GM12878 (cell line): ENCODE measurements around the gene SOCS6. TPM values are rescaled to one million over a fixed set of nuclear protein-coding genes. Genes with fewer than 3 reads are reported as not detected.

ENCODE experiments used
- ATAC-seq: fragments of 200-7000 bp; cut with Tn5 transposase; 3 replicates; pipeline ENCODE4 v1.9.1; 2020; ENCODE audit warnings: mild to moderate bottlenecking, moderate library complexity
- BruUV-seq: library from RNA; stranded (reverse); fragments of 400-500 nt; replicated peaks from 2 replicates; lab custom pipeline; 2021; lab: Mats Ljungman, UMichigan
- CTCF ChIA-PET: fragments of 300-600 bp; sonication (Branson Sonifier 250); formaldehyde crosslinking; extraction: SDS; loops from one replicate; lab custom pipeline; 2021; ENCODE audit warnings: inconsistent platforms; lab: Yijun Ruan, JAX
- POLR2A ChIA-PET: fragments of 350-600 bp; formaldehyde crosslinking; extraction: SDS; loops from one replicate; lab custom pipeline; 2021; ENCODE audit warnings: inconsistent platforms; lab: Charles Lee
- RAD21 ChIA-PET: fragments of 300-600 bp; sonication (Branson Sonifier 250); formaldehyde crosslinking; loops from one replicate; lab custom pipeline; 2023; ENCODE audit warnings: antibody characterized with exemption; ENCODE audit not compliant: unreplicated experiment; lab: Charles Lee
- SMC1A ChIA-PET: fragments of 300-600 bp; sonication (Branson Sonifier 250); formaldehyde crosslinking; loops from one replicate; lab custom pipeline; 2023; ENCODE audit not compliant: unreplicated experiment, uncharacterized antibody; lab: Charles Lee
- DNase-seq: peaks from one replicate; pipeline ENCODE4 v3.0.0-alpha.2; 2011; ENCODE audit warnings: low read depth, low spot score
- FAIRE-seq: peaks from 3 replicates; lab custom pipeline; 2011; peaks lifted over from hg19 to GRCh38; lab: Jason Lieb, UNC
- H2AFZ ChIP-seq: 2 replicates; pipeline ENCODE4 v1.6.0; 2011; ENCODE audit warnings: low read depth, low read length, control low read depth; ENCODE audit not compliant: control insufficient read depth
- H3K27ac ChIP-seq: 2 replicates; pipeline ENCODE4 v1.5.1; 2011; ENCODE audit warnings: control low read depth; ENCODE audit not compliant: control insufficient read depth, insufficient read depth
- H3K27me3 ChIP-seq, 2 experiments: replicated peaks in 1 of 2; 2 replicates each; pipeline versions ENCODE4 v1.6.0 to v1.6.1; 2011; ENCODE audit warnings: low read length in 1 of 2; ENCODE audit not compliant: control insufficient read depth in 2 of 2, insufficient read depth in 2 of 2
- H3K36me3 ChIP-seq, 2 experiments: 2 replicates each; pipeline ENCODE4 v1.5.1; 2011; ENCODE audit warnings: low read length in 1 of 2; ENCODE audit not compliant: control insufficient read depth in 2 of 2, insufficient read depth in 2 of 2
- H3K4me1 ChIP-seq: 2 replicates; pipeline ENCODE4 v1.6.1; 2011; ENCODE audit warnings: mild to moderate bottlenecking, low read length, moderate library complexity, mixed read lengths; ENCODE audit not compliant: control insufficient read depth, insufficient read depth
- H3K4me2 ChIP-seq: 2 replicates; pipeline ENCODE4 v1.6.0; 2011; ENCODE audit warnings: control low read depth; ENCODE audit not compliant: control insufficient read depth, insufficient read depth
- H3K4me3 ChIP-seq: fragments of 200-600 bp; sonication (generic); 2 replicates; pipeline ENCODE4 v1.5.1; 2016
- H3K79me2 ChIP-seq: 2 replicates; pipeline ENCODE4 v1.6.0; 2011; ENCODE audit warnings: low read length; ENCODE audit not compliant: control insufficient read depth, insufficient read depth
- H3K9ac ChIP-seq: 2 replicates; pipeline ENCODE4 v1.8.0; 2011; ENCODE audit warnings: low read length, control low read depth, mixed read lengths; ENCODE audit not compliant: control insufficient read depth, insufficient read depth
- H3K9me3 ChIP-seq: replicated peaks from 3 replicates; pipeline ENCODE4 v1.5.1; 2011; ENCODE audit warnings: mild to moderate bottlenecking, low read length; ENCODE audit not compliant: control insufficient read depth, insufficient read depth
- H4K20me1 ChIP-seq: 2 replicates; pipeline ENCODE4 v1.6.0; 2011; ENCODE audit not compliant: control insufficient read depth, insufficient read depth
- KLF5 ChIP-seq: fragments of 450-650 bp; IDR thresholded peaks from 2 replicates; pipeline ENCODE4 v1.6.1; 2014; ENCODE audit warnings: mild to moderate bottlenecking; ENCODE audit not compliant: partially characterized antibody
- NRF1 ChIP-seq: conservative IDR thresholded peaks from 2 replicates; pipeline ENCODE4 v1.6.1; 2011; ENCODE audit warnings: mild to moderate bottlenecking, low read depth, low read length, improper control_type of control experiment
- RBBP5 ChIP-seq: fragments of 200-600 bp; sonication (generic); conservative IDR thresholded peaks from 2 replicates; pipeline ENCODE4 v1.6.1; 2016
- RFX5 ChIP-seq: IDR thresholded peaks from 2 replicates; pipeline ENCODE4 v1.6.1; 2011; ENCODE audit warnings: low read depth, low read length, improper control_type of control experiment
- SRF ChIP-seq, 2 experiments: IDR thresholded peaks; 2 replicates each; pipeline ENCODE4 v1.6.1; 2011; ENCODE audit warnings: low read depth in 2 of 2, low read length in 2 of 2, mild to moderate bottlenecking in 1 of 2, moderate library complexity in 1 of 2
- WGBS: methylation state at CpG from one replicate; pipeline ENCODE4 v1.1.6; 2016; ENCODE audit warnings: low lambda C conversion rate; ENCODE audit not compliant: insufficient replicate concordance, insufficient coverage; ENCODE audit errors: missing lambda C conversion rate; 5-methylcytosine and 5-hydroxymethylcytosine counted together
- in situ Hi-C: fragments of 300-500 bp; cut with MboI; formaldehyde crosslinking; loops from 9 replicates; pipeline ENCODE4 v1.14.3; 2018; ENCODE audit warnings: mixed read lengths
- intact Hi-C: fragments of 100-400 bp; cut with micrococcal nuclease; formaldehyde crosslinking; loops from one replicate; pipeline ENCODE4 v1.14.2; 2022; ENCODE audit not compliant: unreplicated experiment
- polyA plus RNA-seq, 11 experiments: library from polyadenylated mRNA; depleted of rRNA in 4 of 11; unstranded in 6 of 11; stranded (reverse) in 5 of 11; fragments of >200 nt; fragmentation: Nextera tagmentation in 4 of 11; fragmentation: Illumina TruSeq in 1 of 11; extraction: Ambion mirVana in 4 of 11; extraction: Trizol in 1 of 11; gene quantifications; 1 replicate in 1 of 11; 2 replicates in 10 of 11; pipeline versions ENCODE4 v1.2.1 to v1.2.3, GENCODE V29; 2011 to 2016; ENCODE audit warnings: inconsistent platforms in 2 of 11, missing spikeins in 2 of 11, low read depth in 1 of 11
- total RNA-seq, 4 experiments: library from RNA; depleted of rRNA in 3 of 4; stranded (reverse); fragments of >200 nt in 3 of 4; fragmentation: Illumina TruSeq in 1 of 4; extraction: Trizol in 1 of 4; gene quantifications; 2 replicates each; pipeline versions ENCODE4 v1.2.1 to v1.2.3, GENCODE V29; 2013 to 2021
- TF ChIP-seq, protein P1 (sequence below), 3 experiments: IDR thresholded peaks in 2 of 3; conservative IDR thresholded peaks in 1 of 3; 2 replicates each; pipeline ENCODE4 v1.5.1; 2011; ENCODE audit warnings: low read depth in 3 of 3, low read length in 3 of 3, mild to moderate bottlenecking in 3 of 3, control low read depth in 2 of 3, moderate library complexity in 2 of 3, inconsistent platforms in 1 of 3, mixed read lengths in 1 of 3; ENCODE audit not compliant: control insufficient read depth in 2 of 3, insufficient read depth in 1 of 3; ENCODE audit errors: extremely low read depth in 1 of 3
- TF ChIP-seq, protein P2 (sequence below): fragments of 450-650 bp; formaldehyde crosslinking; IDR thresholded peaks from 2 replicates; pipeline ENCODE4 v1.4.0; 2020; ENCODE audit warnings: mild to moderate bottlenecking, moderate library complexity
- TF ChIP-seq, protein P3 (sequence below): fragments of 450-650 bp; IDR thresholded peaks from 2 replicates; pipeline ENCODE4 v1.6.1; 2014; ENCODE audit warnings: mild to moderate bottlenecking

Gene SOCS6
- total and polyA plus RNA-seq, 10 of the 15 experiments (the other 5 are each of a cell fraction or from before 2014, with no cell fraction given), result 1.6 to 6.1 (median 4.1) TPM

DNA sequence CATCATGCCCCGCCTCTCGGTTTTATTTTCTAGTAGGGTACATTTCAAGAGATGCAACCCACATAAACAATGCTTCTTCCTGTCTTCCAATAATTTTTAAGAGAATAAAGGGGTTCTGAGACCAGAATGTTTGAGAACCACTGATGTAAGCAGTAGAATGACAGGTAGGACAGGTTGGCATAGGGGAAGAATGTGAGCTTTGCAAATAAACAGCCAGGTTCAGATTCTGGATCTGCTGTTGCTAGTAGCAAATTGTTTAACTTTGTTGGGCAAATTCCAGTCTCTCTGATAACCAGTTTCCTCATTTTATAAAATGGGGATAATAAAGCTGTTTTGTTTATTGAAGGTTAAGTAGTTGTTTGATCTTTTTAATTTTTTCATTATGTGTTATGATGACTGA is 32.8 kb downstream of the SOCS6 start:
- SMC1A ChIA-PET, result no interaction called here
- RAD21 ChIA-PET, result no interaction called here
- DNase-seq, result no peak
- in situ Hi-C loops, result no loop called here
- Histone ChIP-seq H3K9ac (no peak overlapping the region), H3K36me3 (peaks cover 3 to 4% of the 10 kb centered on the region in 2 experiments; a peak in 1 of 4 replicates), H3K4me1 (no peaks in the 10 kb centered on the region), H3K4me3 (no peak overlapping the region), H3K79me2 (no peaks in the 10 kb centered on the region; the same call in none of the 2 replicates)
- TF ChIP-seq RBBP5 (no peak), RFX5 (no peak), SRF (IDR thresholded peaks at IDR 0.05; ENCODE audit: low read depth in 2 of 2, low read length in 2 of 2) (no peak), NRF1 (no peak), KLF5 (no peak)
- TF ChIP-seq, protein P1, sequence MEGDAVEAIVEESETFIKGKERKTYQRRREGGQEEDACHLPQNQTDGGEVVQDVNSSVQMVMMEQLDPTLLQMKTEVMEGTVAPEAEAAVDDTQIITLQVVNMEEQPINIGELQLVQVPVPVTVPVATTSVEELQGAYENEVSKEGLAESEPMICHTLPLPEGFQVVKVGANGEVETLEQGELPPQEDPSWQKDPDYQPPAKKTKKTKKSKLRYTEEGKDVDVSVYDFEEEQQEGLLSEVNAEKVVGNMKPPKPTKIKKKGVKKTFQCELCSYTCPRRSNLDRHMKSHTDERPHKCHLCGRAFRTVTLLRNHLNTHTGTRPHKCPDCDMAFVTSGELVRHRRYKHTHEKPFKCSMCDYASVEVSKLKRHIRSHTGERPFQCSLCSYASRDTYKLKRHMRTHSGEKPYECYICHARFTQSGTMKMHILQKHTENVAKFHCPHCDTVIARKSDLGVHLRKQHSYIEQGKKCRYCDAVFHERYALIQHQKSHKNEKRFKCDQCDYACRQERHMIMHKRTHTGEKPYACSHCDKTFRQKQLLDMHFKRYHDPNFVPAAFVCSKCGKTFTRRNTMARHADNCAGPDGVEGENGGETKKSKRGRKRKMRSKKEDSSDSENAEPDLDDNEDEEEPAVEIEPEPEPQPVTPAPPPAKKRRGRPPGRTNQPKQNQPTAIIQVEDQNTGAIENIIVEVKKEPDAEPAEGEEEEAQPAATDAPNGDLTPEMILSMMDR (IDR thresholded peaks at IDR 0.05 in 2 of 3, conservative IDR thresholded peaks at IDR 0.05 in 1 of 3; ENCODE audit: control insufficient read depth in 2 of 3, extremely low read depth in 1 of 3, insufficient read depth in 1 of 3, low read depth in 3 of 3, low read length in 3 of 3), result no peak
- TF ChIP-seq, protein P2, sequence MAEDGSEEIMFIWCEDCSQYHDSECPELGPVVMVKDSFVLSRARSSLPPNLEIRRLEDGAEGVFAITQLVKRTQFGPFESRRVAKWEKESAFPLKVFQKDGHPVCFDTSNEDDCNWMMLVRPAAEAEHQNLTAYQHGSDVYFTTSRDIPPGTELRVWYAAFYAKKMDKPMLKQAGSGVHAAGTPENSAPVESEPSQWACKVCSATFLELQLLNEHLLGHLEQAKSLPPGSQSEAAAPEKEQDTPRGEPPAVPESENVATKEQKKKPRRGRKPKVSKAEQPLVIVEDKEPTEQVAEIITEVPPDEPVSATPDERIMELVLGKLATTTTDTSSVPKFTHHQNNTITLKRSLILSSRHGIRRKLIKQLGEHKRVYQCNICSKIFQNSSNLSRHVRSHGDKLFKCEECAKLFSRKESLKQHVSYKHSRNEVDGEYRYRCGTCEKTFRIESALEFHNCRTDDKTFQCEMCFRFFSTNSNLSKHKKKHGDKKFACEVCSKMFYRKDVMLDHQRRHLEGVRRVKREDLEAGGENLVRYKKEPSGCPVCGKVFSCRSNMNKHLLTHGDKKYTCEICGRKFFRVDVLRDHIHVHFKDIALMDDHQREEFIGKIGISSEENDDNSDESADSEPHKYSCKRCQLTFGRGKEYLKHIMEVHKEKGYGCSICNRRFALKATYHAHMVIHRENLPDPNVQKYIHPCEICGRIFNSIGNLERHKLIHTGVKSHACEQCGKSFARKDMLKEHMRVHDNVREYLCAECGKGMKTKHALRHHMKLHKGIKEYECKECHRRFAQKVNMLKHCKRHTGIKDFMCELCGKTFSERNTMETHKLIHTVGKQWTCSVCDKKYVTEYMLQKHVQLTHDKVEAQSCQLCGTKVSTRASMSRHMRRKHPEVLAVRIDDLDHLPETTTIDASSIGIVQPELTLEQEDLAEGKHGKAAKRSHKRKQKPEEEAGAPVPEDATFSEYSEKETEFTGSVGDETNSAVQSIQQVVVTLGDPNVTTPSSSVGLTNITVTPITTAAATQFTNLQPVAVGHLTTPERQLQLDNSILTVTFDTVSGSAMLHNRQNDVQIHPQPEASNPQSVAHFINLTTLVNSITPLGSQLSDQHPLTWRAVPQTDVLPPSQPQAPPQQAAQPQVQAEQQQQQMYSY, result no peak
- TF ChIP-seq, protein P3, sequence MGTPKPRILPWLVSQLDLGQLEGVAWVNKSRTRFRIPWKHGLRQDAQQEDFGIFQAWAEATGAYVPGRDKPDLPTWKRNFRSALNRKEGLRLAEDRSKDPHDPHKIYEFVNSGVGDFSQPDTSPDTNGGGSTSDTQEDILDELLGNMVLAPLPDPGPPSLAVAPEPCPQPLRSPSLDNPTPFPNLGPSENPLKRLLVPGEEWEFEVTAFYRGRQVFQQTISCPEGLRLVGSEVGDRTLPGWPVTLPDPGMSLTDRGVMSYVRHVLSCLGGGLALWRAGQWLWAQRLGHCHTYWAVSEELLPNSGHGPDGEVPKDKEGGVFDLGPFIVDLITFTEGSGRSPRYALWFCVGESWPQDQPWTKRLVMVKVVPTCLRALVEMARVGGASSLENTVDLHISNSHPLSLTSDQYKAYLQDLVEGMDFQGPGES, result no peak
- TF ChIP-seq, all 136 proteins: peak for 0
- H3K27me3 ChIP-seq, result no peaks in the 10 kb centered on the region
- intact Hi-C loops, result no loop called here
- no peak overlapping the region for H2AFZ ChIP-seq
- FAIRE-seq (no peak), ATAC-seq (no peak)
- BruUV-seq, result no TSS peak
- no peaks in the 10 kb centered on the region; the same call in 2 of the 3 replicates for H3K9me3 ChIP-seq
- whole genome bisulfite sequencing, result 100% methylated on average over 2 of the region's 2 CpGs
- no peaks in the 10 kb centered on the region for H4K20me1 ChIP-seq
- ChIA-PET POLR2A (no interaction called here), CTCF (interaction anchor here (1.5 kb wide), 1 partner anchor 127 kb away, joined by 4 read pairs; no protein-coding TSS in a partner anchor)
- no peak overlapping the region for H3K27ac ChIP-seq
- H3K4me2 ChIP-seq, result no peak overlapping the region
